PC-9 (cell line): Measurements from ENCODE around the gene CLASP1. TPM values are rescaled to one million over a fixed set of nuclear protein-coding genes. Genes with fewer than 3 reads are reported as not detected.

Experiments
- BruUV-seq: library from RNA; stranded (reverse); fragments of 400-500 nt; replicated peaks from 2 replicates; lab custom pipeline; 2021; lab: Mats Ljungman, UMichigan
- CTCF ChIA-PET: fragments of 300-600 bp; sonication (Branson Sonifier 250); formaldehyde crosslinking; loops from one replicate; lab custom pipeline; 2022; ENCODE audit warnings: antibody characterized with exemption; lab: Charles Lee
- POLR2A ChIA-PET: fragments of 300-600 bp; sonication (Branson Sonifier 250); formaldehyde crosslinking; loops from one replicate; lab custom pipeline; 2022; ENCODE audit warnings: antibody characterized with exemption; ENCODE audit not compliant: unreplicated experiment; lab: Charles Lee
- DNase-seq, 2 experiments: peaks; one replicate each; pipeline versions ENCODE4 v3.0.0 to v3.0.0-alpha.2; 2015 to 2022; ENCODE audit warnings: mixed read lengths in 1 of 2
- H2AFZ ChIP-seq: fragments of 200-600 bp; sonication (generic); 2 replicates; pipeline ENCODE4 v1.8.1; 2017; ENCODE audit warnings: antibody characterized with exemption
- H3F3A ChIP-seq: fragments of 200-600 bp; sonication (generic); 2 replicates; pipeline ENCODE4 v1.8.1; 2017; ENCODE audit warnings: antibody characterized with exemption, mild to moderate bottlenecking, low read depth; ENCODE audit not compliant: insufficient read depth
- H3K27ac ChIP-seq: fragments of 200-600 bp; sonication (generic); 2 replicates; pipeline ENCODE4 v1.6.1; 2016; ENCODE audit warnings: mixed run types
- H3K27me3 ChIP-seq: fragments of 200-600 bp; sonication (generic); 2 replicates; pipeline ENCODE4 v1.6.1; 2016; ENCODE audit warnings: low read depth, mixed run types; ENCODE audit not compliant: insufficient read depth
- H3K36me3 ChIP-seq: fragments of 200-600 bp; sonication (generic); 2 replicates; pipeline ENCODE4 v1.6.1; 2016; ENCODE audit warnings: low read depth, mixed run types
- H3K4me1 ChIP-seq: fragments of 200-600 bp; sonication (generic); replicated peaks from 2 replicates; pipeline ENCODE4 v1.6.1; 2016; ENCODE audit warnings: mixed run types; ENCODE audit not compliant: insufficient read depth
- H3K4me2 ChIP-seq: fragments of 200-600 bp; sonication (generic); 2 replicates; pipeline ENCODE4 v1.6.1; 2017; ENCODE audit warnings: mixed run types
- H3K4me3 ChIP-seq: fragments of 200-600 bp; sonication (generic); 2 replicates; pipeline ENCODE4 v1.6.1; 2016; ENCODE audit warnings: mixed run types
- H3K79me2 ChIP-seq: fragments of 200-600 bp; sonication (generic); 2 replicates; pipeline ENCODE4 v1.6.1; 2017; ENCODE audit warnings: low read depth, mixed run types
- H3K9me2 ChIP-seq: fragments of 200-600 bp; sonication (generic); 2 replicates; pipeline ENCODE4 v1.8.1; 2017; ENCODE audit warnings: mild to moderate bottlenecking; ENCODE audit not compliant: insufficient read depth
- H3K9me3 ChIP-seq: fragments of 200-600 bp; sonication (generic); 2 replicates; pipeline ENCODE4 v1.8.1; 2016; ENCODE audit warnings: low read depth; ENCODE audit not compliant: insufficient read depth
- H4K20me1 ChIP-seq: fragments of 200-600 bp; sonication (generic); 2 replicates; pipeline ENCODE4 v1.8.1; 2017; ENCODE audit not compliant: insufficient read depth
- CTCF ChIP-seq: fragments of 200-600 bp; sonication (generic); conservative IDR thresholded peaks from 2 replicates; pipeline ENCODE4 v1.6.1; 2017; ENCODE audit warnings: mixed run types, antibody characterized with exemption, mild to moderate bottlenecking, moderate library complexity
- EZH2 ChIP-seq: fragments of 200-600 bp; sonication (generic); IDR thresholded peaks from 2 replicates; pipeline ENCODE4 v1.8.0; 2017; ENCODE audit warnings: antibody characterized with exemption, low read depth
- intact Hi-C: fragments of 100-400 bp; cut with micrococcal nuclease; formaldehyde crosslinking; loops from one replicate; pipeline ENCODE4 v1.10.0; 2022; ENCODE audit not compliant: unreplicated experiment
- total RNA-seq: library from RNA; stranded (reverse); gene quantifications from 2 replicates; pipeline ENCODE4 v1.2.3, GENCODE V29; 2021

CLASP1 gene
- total RNA-seq, 1 experiment from 2014 or later: 61.8 TPM

GRCh38 chr2:121475811-121476571 lies 173.3 kb downstream of the CLASP1 start:
- ChIA-PET CTCF (no interaction called here), POLR2A (interaction anchor here (0.6 kb wide), 1 partner anchor 34 kb away, joined by 5 read pairs; no protein-coding TSS in a partner anchor)
- H3K9me2 ChIP-seq: no peaks in the 10 kb centered on the region
- 0 out of 2 replicates have a peak, but pooled peaks cover 7% of the 10 kb centered on the region for H3K36me3 ChIP-seq
- DNase-seq: no peak
- no peaks in the 10 kb centered on the region for H3K9me3 ChIP-seq
- peaks cover 4% of the 10 kb centered on the region; the same call in 1 of the 2 replicates for H3F3A ChIP-seq
- peaks cover 13% of the 10 kb centered on the region for H4K20me1 ChIP-seq
- 0 out of 2 replicates have a peak overlapping the region, but pooled peaks have one; percentile 9 for H3K27ac ChIP-seq
- H3K27me3 ChIP-seq: no peaks in the 10 kb centered on the region
- no peak overlapping the region for H2AFZ ChIP-seq
- intact Hi-C loops: no loop called here
- no peak overlapping the region for H3K4me2 ChIP-seq
- H3K79me2 ChIP-seq: 0 out of 2 replicates have a peak, but pooled peaks cover 9% of the 10 kb centered on the region
- H3K4me3 ChIP-seq: no peak overlapping the region
- TF ChIP-seq CTCF (no peak), EZH2 (no peak)
- BruUV-seq: no TSS peak
- H3K4me1 ChIP-seq: peaks cover 15% of the 10 kb centered on the region; the same call in 1 of the 2 replicates

DNA sequence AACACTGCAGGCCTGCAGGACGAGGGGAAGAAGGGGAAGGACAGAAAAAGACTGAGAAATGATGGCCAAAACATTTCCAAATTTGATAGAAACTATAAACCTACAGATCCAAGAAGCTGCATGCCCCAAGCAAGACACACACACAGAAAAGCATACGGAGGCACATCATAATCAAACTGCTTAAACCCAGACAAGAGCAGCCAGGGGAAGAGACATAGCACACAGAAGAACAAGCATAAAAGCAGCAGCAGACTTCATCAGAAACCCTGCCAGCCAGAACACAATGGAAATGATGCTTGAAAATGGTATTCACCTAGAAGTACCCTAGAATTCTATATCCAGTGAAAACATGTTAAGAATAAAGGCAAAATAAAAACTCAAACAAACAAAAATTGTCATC lies 175.8 kb downstream of the CLASP1 start:
- ChIA-PET CTCF (no interaction called here), POLR2A (no interaction called here)
- H3K27ac ChIP-seq: no peak overlapping the region
- H3K4me3 ChIP-seq: no peak overlapping the region
- H3K9me2 ChIP-seq: no peaks in the 10 kb centered on the region
- H3K4me2 ChIP-seq: no peak overlapping the region
- H3K27me3 ChIP-seq: no peaks in the 10 kb centered on the region
- 0 out of 2 replicates have a peak, but pooled peaks cover 6% of the 10 kb centered on the region for H3K79me2 ChIP-seq
- TF ChIP-seq CTCF (no peak), EZH2 (no peak)
- no TSS peak for BruUV-seq
- peaks cover 22% of the 10 kb centered on the region for H3K36me3 ChIP-seq
- intact Hi-C loops: no loop called here
- H4K20me1 ChIP-seq: peaks cover 13% of the 10 kb centered on the region
- no peak for DNase-seq
- H2AFZ ChIP-seq: no peak overlapping the region
- peaks cover 15% of the 10 kb centered on the region; the same call in 1 of the 2 replicates for H3K4me1 ChIP-seq
- no peaks in the 10 kb centered on the region for H3K9me3 ChIP-seq
- H3F3A ChIP-seq: no peaks in the 10 kb centered on the region

GRCh38 chr2:121472470-121472993 lies 176.7 kb downstream of the CLASP1 start:
- intact Hi-C loops: no loop called here
- H3K36me3 ChIP-seq: peaks cover 29% of the 10 kb centered on the region

More at GRCh38 chr2:121472470-121472993, 176.7 kb downstream of the CLASP1 start:
- Histone ChIP-seq H3K9me2 (no peaks in the 10 kb centered on the region), H3F3A (no peaks in the 10 kb centered on the region), H3K27me3 (no peaks in the 10 kb centered on the region), H3K27ac (no peak overlapping the region), H3K79me2 (0 out of 2 replicates have a peak, but pooled peaks cover 6% of the 10 kb centered on the region), H2AFZ (no peak overlapping the region), H4K20me1 (peaks cover 6% of the 10 kb centered on the region), H3K4me3 (no peak overlapping the region), H3K9me3 (no peaks in the 10 kb centered on the region), H3K4me1 (peaks cover 15% of the 10 kb centered on the region; the same call in 1 of the 2 replicates), H3K4me2 (no peak overlapping the region)
- no peak for DNase-seq
- POLR2A ChIA-PET: interaction anchor here (0.6 kb wide), 1 partner anchor 11 kb away, joined by 5 read pairs; no protein-coding TSS in a partner anchor
- TF ChIP-seq CTCF (no peak), EZH2 (no peak)
- CTCF ChIA-PET: interaction anchor here (0.6 kb wide), 1 partner anchor 231 kb away, joined by 27 read pairs; no protein-coding TSS in a partner anchor
- no TSS peak for BruUV-seq
